ENCODE results near the gene RGR. TPM values are rescaled to one million over a fixed set of nuclear protein-coding genes. Genes with fewer than 3 reads are reported as not detected.

Gene RGR
- total RNA-seq, 1 experiment from 2014 or later, result not detected

DNA sequence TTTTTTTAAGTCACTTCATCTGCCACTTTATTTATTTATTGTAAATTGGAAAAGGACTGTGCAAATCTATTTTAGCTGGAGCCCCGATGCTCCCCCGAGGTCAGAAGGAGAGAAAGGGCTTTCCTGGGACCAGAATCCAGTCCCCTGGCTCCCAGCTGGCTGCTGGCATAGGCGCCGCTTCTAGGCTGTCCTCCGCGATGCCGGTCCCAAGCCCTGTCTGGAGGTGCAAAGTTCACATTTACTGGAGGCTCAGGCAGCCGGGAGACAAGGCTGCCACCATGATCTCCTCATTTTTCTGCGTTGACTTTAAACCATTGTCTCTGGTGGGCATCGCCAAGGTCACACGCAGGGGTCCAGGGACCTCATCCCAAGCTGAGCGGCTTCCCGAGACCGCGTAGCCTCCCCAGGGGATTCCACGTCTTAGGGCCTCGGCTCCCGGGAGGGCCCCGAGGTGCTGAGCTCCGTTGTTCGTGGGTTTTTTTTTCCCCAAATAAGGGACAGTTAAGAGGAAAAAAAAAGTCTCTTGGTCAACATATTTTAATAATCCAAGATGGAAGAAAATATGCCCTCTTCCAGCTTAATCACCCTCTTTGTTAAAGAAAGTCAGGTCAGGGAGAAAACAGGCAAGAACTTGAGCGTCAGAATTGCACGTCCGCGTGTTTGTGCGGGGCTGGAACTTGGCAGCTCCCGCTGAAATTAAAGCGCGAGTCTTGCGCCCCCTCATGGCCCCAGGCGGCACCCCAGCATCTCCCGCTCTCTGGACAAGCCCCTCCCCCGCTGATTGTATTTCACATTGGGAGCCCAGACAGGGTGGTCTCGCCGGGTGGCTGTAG, 11.9 kb downstream of the RGR start:
- H3K4me1 ChIP-seq, result no peaks in the 10 kb centered on the region
- H3K4me1 Mint-ChIP-seq (ENCODE audit: low read depth, unreplicated experiment), result no peaks in the 10 kb centered on the region
- no peaks in the 10 kb centered on the region for H3K36me3 ChIP-seq (ENCODE audit: control insufficient read depth, insufficient read depth, low read length)
- H3K27ac Mint-ChIP-seq (ENCODE audit: unreplicated experiment), result no peak overlapping the region
- H3K9me3 ChIP-seq, result 0 out of 2 replicates have a peak, but pooled peaks cover 3% of the 10 kb centered on the region
- ChIA-PET POLR2A (no interaction called here), CTCF (interaction anchor here (1.3 kb wide), 1 partner anchor 281 kb away, joined by 3 read pairs; no protein-coding TSS in a partner anchor)
- TF ChIP-seq, protein P1, sequence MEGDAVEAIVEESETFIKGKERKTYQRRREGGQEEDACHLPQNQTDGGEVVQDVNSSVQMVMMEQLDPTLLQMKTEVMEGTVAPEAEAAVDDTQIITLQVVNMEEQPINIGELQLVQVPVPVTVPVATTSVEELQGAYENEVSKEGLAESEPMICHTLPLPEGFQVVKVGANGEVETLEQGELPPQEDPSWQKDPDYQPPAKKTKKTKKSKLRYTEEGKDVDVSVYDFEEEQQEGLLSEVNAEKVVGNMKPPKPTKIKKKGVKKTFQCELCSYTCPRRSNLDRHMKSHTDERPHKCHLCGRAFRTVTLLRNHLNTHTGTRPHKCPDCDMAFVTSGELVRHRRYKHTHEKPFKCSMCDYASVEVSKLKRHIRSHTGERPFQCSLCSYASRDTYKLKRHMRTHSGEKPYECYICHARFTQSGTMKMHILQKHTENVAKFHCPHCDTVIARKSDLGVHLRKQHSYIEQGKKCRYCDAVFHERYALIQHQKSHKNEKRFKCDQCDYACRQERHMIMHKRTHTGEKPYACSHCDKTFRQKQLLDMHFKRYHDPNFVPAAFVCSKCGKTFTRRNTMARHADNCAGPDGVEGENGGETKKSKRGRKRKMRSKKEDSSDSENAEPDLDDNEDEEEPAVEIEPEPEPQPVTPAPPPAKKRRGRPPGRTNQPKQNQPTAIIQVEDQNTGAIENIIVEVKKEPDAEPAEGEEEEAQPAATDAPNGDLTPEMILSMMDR (IDR thresholded peaks at IDR 0.05; ENCODE audit: insufficient read depth in 1 of 2, low read depth in 1 of 2, low read length in 1 of 2, severe bottlenecking in 1 of 2, unreplicated experiment in 1 of 2), result no peak
- H3K27me3 ChIP-seq (replicated peaks; ENCODE audit: control insufficient read depth, insufficient read depth, low read length), result no peaks in the 10 kb centered on the region; the same call in 1 of the 2 replicates
- BruUV-seq (replicated peaks), result no TSS peak
- H3K4me3 Mint-ChIP-seq (ENCODE audit: unreplicated experiment), result no peak overlapping the region
- H3K4me3 ChIP-seq (ENCODE audit: low read depth, low read length), result no peak overlapping the region
- intact Hi-C loops (cut with micrococcal nuclease; ENCODE audit: unreplicated experiment), result no loop called here
- H3K36me3 Mint-ChIP-seq (ENCODE audit: insufficient read depth, unreplicated experiment), result no peaks in the 10 kb centered on the region
- peaks cover 11% of the 10 kb centered on the region for H3K27me3 Mint-ChIP-seq (ENCODE audit: insufficient read depth, unreplicated experiment)
- H3K9me3 Mint-ChIP-seq (ENCODE audit: unreplicated experiment), result no peaks in the 10 kb centered on the region
- peak in 1 of 2 experiments; percentile 15 for DNase-seq

DNA sequence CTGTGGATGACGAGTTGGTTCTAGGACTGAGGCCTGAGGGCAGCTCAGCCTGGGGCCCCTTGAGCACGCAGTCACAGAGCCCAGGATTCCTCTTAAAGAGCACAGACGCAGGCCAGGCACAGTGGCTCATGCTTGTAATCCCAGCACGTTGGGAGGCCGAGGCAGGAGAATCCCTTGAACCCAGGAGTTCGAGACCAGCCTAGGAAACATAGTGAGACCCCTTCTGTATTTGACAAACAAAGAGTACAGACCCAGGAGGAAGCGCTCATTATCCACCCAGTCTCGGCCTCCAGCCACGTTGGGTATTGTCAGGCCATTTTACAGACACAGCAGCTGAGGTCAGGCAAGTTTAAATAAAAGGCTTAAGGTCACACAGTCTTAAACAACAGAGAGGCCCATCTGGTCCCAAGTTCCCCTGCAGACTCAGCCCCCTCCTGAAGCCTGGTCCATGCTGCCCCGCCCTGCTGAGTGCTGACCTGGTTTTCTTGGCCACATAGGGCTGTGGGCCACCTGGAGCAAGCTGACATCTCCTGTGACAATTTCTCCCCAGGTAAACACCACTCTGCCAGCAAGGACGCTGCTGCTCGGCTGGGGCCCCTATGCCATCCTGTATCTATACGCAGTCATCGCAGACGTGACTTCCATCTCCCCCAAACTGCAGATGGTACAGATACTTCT, 12.6 kb downstream of the RGR start:
- H3K4me3 Mint-ChIP-seq (ENCODE audit: unreplicated experiment), result no peak overlapping the region
- H3K9me3 Mint-ChIP-seq (ENCODE audit: unreplicated experiment), result no peaks in the 10 kb centered on the region
- no peaks in the 10 kb centered on the region for H3K36me3 Mint-ChIP-seq (ENCODE audit: insufficient read depth, unreplicated experiment)

More for the DNA sequence above, 12.6 kb downstream of the RGR start:
- DNase-seq, result no peak
- intact Hi-C loops (cut with micrococcal nuclease; ENCODE audit: unreplicated experiment), result no loop called here
- ChIA-PET CTCF (interaction anchor here (1.3 kb wide), 1 partner anchor 280 kb away, joined by 3 read pairs; no protein-coding TSS in a partner anchor), POLR2A (no interaction called here)
- Histone ChIP-seq H3K27me3 (replicated peaks; ENCODE audit: control insufficient read depth, insufficient read depth, low read length) (no peaks in the 10 kb centered on the region; the same call in 1 of the 2 replicates), H3K4me3 (ENCODE audit: low read depth, low read length) (no peak overlapping the region), H3K36me3 (ENCODE audit: control insufficient read depth, insufficient read depth, low read length) (no peaks in the 10 kb centered on the region), H3K9me3 (0 out of 2 replicates have a peak, but pooled peaks cover 3% of the 10 kb centered on the region), H3K4me1 (no peaks in the 10 kb centered on the region)
- H3K4me1 Mint-ChIP-seq (ENCODE audit: low read depth, unreplicated experiment), result no peaks in the 10 kb centered on the region
- no peak overlapping the region for H3K27ac Mint-ChIP-seq (ENCODE audit: unreplicated experiment)
- TF ChIP-seq, protein P1 (IDR thresholded peaks at IDR 0.05; ENCODE audit: insufficient read depth in 1 of 2, low read depth in 1 of 2, low read length in 1 of 2, severe bottlenecking in 1 of 2, unreplicated experiment in 1 of 2), result no peak
- no TSS peak for BruUV-seq (replicated peaks)
- H3K27me3 Mint-ChIP-seq (ENCODE audit: insufficient read depth, unreplicated experiment), result peaks cover 8% of the 10 kb centered on the region
